ENCODE results near the gene APPBP2. TPM values are rescaled to one million over a fixed set of nuclear protein-coding genes. Genes with fewer than 3 reads are reported as not detected.

Gene APPBP2
- total and polyA plus RNA-seq, 2 of the 8 experiments (the other 6 are each of a cell fraction or from before 2014, with no cell fraction given) = 3.3 to 18.0 TPM

GRCh38 chr17:60565233-60565632 is 39.2 kb upstream of the APPBP2 start:
- Histone ChIP-seq H3K9me3 (ENCODE audit: insufficient read depth in 2 of 2, low read depth in 1 of 2, low read length in 1 of 2) (no peaks in the 10 kb centered on the region), H2AK5ac (ENCODE audit: low read depth, low read length) (no peak overlapping the region), H2AFZ (ENCODE audit: low read length) (no peak overlapping the region), H3K18ac (ENCODE audit: extremely low read depth, low read length) (no peak overlapping the region), H4K20me1 (replicated peaks in 1 of 2; ENCODE audit: control insufficient read depth in 1 of 2, insufficient read depth in 2 of 2, low read length in 2 of 2) (no peaks in the 10 kb centered on the region), H2BK12ac (ENCODE audit: low read depth, low read length) (no peak overlapping the region), H3K9ac (replicated peaks in 1 of 4; ENCODE audit: extremely low read depth in 1 of 4, low read depth in 3 of 4, low read length in 3 of 4) (no peak overlapping the region), H4K8ac (ENCODE audit: extremely low read depth, insufficient read depth, low read length) (no peak overlapping the region), H3K4me3 (ENCODE audit: extremely low read depth in 1 of 4, insufficient read depth in 2 of 4, low read depth in 3 of 4, low read length in 4 of 4) (no peak overlapping the region), H3K14ac (ENCODE audit: insufficient read length) (no peak overlapping the region), H3K4me1 (replicated peaks in 1 of 4; ENCODE audit: control insufficient read depth in 3 of 4, insufficient read depth in 4 of 4, low read length in 3 of 4) (no peaks in the 10 kb centered on the region), H3K36me3 (ENCODE audit: control insufficient read depth in 2 of 4, insufficient read depth in 4 of 4, low read length in 3 of 4) (no peaks in the 10 kb centered on the region), H2BK5ac (ENCODE audit: low read depth, low read length) (no peak overlapping the region), H2BK120ac (replicated peaks; ENCODE audit: low read depth, low read length) (no peak overlapping the region), H3K27ac (ENCODE audit: low read depth, low read length) (no peak overlapping the region), H3K79me1 (ENCODE audit: low read depth, low read length) (no peaks in the 10 kb centered on the region), H3K79me2 (ENCODE audit: control insufficient read depth in 1 of 2, insufficient read depth in 2 of 2, low read length in 2 of 2) (no peaks in the 10 kb centered on the region), H3K23ac (ENCODE audit: insufficient read length) (no peak overlapping the region), H2BK15ac (ENCODE audit: low read length) (no peak overlapping the region), H3K4ac (replicated peaks; ENCODE audit: insufficient read length, low read depth, low read length) (no peak overlapping the region), H3K4me2 (ENCODE audit: insufficient read depth in 1 of 2, low read depth in 2 of 2, low read length in 2 of 2) (no peak overlapping the region), H3K27me3 (replicated peaks in 1 of 4; ENCODE audit: control insufficient read depth in 3 of 4, extremely low read depth in 1 of 4, insufficient read depth in 3 of 4, low read length in 3 of 4) (no peaks in the 10 kb centered on the region), H4K5ac (ENCODE audit: insufficient read length, low read depth, low read length) (no peak overlapping the region), H4K91ac (replicated peaks; ENCODE audit: insufficient read length, low read length) (no peak overlapping the region), H3K56ac (replicated peaks; ENCODE audit: insufficient read length, low read depth, low read length) (no peak overlapping the region), H2BK20ac (ENCODE audit: low read length) (no peak overlapping the region), H3K23me2 (ENCODE audit: low read depth, low read length) (no peaks in the 10 kb centered on the region)
- TF ChIP-seq SRF (IDR thresholded peaks at IDR 0.05; ENCODE audit: low read depth, low read length) (no peak), HDAC6 (IDR thresholded peaks at IDR 0.05; ENCODE audit: low read depth, low read length) (no peak), RXRA (IDR thresholded peaks at IDR 0.05; ENCODE audit: insufficient read depth, low read depth, low read length) (no peak), EZH2 (IDR thresholded peaks at IDR 0.05; ENCODE audit: low read depth, low read length, severe bottlenecking) (no peak), E2F6 (IDR thresholded peaks at IDR 0.05) (no peak), TEAD4 (IDR thresholded peaks at IDR 0.05; ENCODE audit: low read depth, low read length) (no peak), SIN3A (conservative IDR thresholded peaks at IDR 0.05 in 1 of 2, IDR thresholded peaks at IDR 0.05 in 1 of 2; ENCODE audit: low read depth in 1 of 2, low read length in 2 of 2) (no peak)
- no peak for DNase-seq (ENCODE audit: low read depth in 1 of 2, low spot score in 2 of 2)
- POLR2A ChIA-PET (ENCODE audit: partially characterized antibody) = interaction anchor here (1.2 kb wide), 1 partner anchor 42 kb away, joined by 4 read pairs; no protein-coding TSS in a partner anchor
- CTCF ChIA-PET (ENCODE audit: partially characterized antibody) = interaction anchor here (0.6 to 1.9 kb wide), 10 partner anchors 8 to 414 kb away, joined by 3 to 8 read pairs (median 4); no protein-coding TSS in a partner anchor
- WGBS, 2 experiments (ENCODE audit: extremely low coverage in 1 of 2, insufficient coverage in 1 of 2, insufficient read length in 1 of 2, insufficient replicate concordance in 2 of 2, low coverage in 1 of 2, low lambda C conversion rate in 2 of 2, missing lambda C conversion rate in 1 of 2) = 86% methylated on average over 6 of the region's 6 CpGs; no CpG with 5 or more reads in 1 of the 2 experiments
- FAIRE-seq = no peak

Measured in H1 (cell line).